Stimulated activated CD4-positive, alpha-beta T cell treated with anti-CD3 and anti-CD28 coated beads, TNF-alpha, amount 100 ng/mL, for 48 hours (primary cell): Measurements from ENCODE around the gene SERPINE1.
"Not testable (repeated sequence)": the region's sequence is repeated elsewhere in the genome, so short reads cannot be mapped to it uniquely, and the experiment has no call there.

Source experiments
- DNase-seq, 3 donors: peaks; one replicate each; pipeline ENCODE4 v3.0.0-alpha.2; 2020; ENCODE audit warnings: low read depth in 3 of 3

Gene SERPINE1

DNA sequence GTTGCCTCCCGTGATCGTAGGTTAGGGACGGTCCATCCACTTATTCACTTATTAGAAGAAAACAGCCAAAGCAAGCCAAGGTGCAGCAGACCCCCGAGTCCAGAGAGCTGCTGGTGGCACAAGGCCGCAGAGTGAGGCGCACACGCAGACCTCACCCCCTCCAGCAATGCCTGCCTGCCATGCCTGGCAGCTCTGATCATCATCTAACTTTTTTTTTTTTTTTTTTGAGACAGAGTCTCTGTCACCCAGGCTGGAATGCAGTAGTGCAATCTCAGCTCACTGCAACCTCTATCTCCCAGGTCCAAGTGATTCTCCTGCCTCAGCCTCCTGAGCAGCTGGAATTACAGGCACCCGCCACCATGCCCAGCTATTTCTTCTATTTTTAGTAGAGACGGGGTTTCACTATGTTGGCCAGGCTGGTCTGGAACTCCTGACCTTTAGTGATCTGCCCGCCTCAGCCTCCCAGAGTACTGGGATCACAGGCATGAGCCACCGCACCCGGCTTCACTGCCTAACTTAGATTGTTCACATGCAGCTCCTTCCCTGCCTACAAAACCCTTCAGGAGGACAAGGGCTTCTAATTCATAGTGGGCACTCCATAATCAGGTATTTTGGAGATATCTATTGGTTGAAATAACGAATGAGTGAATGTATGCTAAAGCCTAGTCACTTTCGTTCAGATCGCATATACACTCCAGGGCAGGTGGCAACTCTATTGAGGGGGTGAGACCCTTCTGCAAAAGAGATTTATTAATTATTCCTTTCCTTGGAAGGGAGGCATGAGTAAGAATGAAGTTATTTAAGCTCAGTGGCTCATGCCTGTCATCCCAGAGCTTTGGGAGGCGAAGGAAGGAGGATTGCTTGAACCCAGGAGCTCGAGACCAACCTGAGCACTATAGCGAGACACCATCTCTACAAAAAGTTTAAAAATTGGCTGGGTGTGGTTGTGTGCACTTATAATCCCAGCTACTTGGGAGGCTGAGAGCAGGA is 25.8 kb upstream of the SERPINE1 start:
- DNase-seq: no peak

DNA sequence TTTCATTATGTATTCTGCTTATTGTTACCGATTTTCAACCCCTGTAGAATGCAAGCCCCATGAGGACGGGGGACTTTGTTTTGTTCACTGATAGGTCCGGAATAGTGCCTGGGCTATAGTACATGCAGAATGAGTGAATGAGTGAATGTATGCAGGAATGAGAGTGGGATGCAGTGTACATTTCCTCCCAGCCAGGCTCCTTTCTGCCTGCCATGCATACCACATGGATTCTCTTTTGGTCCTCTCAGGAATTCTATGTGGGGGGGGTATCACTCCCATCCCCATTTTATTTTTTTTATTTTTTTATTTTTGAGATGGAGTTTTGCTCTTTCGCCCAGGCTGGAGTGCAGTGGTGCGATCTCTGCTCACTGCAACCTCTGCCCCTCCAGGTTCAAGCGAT is 24.9 kb upstream of the SERPINE1 start:
- no peak for DNase-seq

DNA sequence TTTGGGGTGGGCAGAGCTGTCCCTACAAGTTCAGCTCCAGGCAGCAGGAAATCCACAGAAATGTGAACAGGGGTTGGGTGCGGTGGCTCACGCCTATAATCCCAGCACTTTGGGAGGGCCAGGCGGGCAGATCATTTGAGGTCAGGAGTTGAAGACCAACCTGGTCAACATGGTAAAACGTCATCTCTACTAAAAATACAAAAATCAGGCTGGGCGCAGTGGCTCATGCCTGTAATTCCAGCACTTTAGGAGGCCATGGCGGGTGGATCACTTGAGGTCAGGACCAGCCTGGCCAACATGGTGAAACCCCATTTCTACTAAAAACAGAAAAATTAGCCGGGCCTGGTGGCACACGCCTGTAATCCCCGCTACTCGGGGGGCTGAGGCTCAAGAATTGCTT is 23.2 kb upstream of the SERPINE1 start:
- not testable (repeated sequence) for DNase-seq

DNA sequence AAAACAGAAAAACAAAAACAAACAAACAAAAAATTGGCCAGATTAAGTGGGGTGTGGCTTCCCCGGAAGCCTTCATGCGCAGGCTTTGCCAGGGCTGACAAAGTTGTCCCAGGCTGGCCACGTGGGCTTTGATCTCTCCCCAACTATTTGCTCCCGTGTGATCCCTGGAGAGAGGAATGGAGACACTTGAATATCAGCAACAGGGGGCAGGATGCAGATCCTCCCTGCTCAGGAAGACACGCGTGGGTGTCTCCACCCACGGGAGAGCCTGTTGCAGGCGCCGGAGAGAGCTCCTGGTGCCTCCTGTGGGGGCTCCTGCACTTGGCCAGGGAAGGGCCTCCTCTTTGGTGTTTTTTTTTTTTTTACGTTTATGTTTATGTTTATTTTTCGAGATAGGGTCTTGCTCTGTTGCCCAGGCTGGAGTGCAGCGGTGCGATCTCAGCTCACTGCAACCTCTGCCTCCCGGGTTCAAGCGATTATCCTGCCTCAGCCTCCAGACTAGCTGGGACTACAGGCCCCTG is 22.7 kb upstream of the SERPINE1 start:
- no peak for DNase-seq

DNA sequence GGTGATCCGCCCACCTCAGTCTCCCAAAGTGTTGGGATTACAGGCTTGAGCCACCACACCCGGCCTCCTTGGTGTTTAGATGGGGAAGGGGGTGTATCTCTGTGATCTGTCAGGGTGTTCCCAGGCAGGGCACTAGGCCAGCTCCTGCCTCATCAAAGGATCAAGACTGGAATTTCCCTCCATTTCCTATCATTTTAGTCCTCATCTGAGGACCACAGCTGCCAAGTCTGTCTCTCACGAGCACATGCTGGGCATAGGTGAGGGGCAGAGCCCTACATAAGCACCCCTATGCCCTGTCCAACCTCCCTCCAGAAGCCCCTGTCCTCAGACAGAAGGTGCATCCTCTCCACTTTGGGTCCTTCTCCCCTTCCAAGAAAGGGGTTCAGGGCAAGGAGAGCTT is 22.1 kb upstream of the SERPINE1 start:
- DNase-seq: no peak

DNA sequence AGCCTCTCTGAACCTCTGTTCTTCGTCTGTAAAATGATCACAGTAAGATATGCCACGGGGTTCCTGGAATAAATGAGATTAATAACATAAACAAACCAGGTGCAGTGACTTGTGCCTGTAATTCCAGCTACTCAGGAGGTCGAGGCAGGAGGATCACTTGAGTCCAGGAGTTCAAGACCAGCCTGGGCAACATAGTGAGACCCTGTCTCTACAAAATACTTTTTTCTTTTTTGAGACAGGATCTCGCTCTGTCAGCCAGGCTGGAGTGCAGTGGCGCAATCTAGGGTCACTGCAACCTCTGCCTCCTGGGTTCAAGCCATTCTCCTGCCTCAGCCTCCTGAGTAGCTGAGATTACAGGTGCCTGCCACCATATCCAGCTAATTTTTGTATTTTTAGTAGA is 21.7 kb upstream of the SERPINE1 start:
- not testable (repeated sequence) for DNase-seq

DNA sequence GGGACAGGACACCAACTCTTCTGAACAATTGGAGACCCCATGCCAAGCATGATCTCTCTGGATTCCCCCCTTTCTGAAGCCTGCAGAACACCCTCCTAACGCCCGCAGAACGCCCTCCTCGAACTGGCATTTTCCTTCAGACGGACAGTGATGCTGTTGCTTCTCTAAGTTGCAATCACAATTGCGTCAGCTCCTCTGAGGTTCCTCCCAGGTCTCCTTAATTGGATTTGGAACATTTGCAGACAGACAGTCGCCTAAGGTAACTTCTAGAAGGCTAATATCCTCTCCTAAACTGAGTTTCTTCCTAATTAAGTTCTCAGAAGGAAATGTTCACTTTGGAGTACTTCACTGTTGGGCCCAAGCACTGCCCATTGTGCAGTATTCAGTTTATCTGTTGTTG is 20.5 kb upstream of the SERPINE1 start:
- DNase-seq: no peak

DNA sequence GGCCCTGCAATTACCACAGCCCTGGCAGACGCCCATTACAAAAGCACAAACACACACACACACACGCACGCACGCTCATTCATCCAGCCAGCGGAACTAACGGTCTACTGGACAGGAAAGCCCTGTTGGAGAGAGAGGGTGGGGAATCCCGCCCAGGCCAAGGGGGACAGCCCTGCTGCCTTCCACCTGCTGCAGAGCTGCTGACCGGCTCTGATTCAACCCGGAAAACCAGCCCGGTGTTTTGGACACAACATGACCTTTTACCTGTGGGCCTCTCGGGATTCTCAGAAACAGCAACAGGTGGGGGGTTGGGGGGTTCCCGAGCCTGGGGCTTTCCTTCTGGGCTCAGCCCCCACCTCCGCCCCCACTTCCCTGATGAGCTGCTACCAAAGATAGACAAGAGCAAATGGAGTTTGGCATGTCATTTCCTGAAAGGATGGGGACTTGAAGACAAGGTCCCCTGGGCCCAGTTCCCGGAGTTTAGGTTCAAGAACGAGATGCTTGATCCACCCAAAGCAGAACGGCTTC is 18.5 kb upstream of the SERPINE1 start:
- no peak for DNase-seq

DNA sequence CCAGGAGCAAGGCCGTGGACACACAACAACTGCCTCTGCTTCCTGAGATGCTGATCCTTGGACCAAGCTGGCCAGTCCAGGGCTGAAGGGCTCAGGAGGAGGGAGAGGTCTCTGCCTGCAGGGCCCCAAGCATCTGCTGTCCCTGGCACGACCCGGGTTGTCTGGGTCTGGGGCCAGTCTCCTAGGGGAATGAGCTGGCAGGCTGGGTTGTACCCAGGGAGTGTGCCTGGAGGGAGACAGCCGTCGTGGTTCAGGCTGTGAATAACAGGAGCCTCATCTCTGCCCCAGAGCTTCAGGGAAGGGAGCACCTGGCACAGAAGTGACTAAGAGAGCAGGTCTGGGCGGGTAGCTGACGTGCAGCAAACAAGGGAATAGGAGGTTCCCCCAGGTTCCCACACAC is 17.9 kb upstream of the SERPINE1 start:
- no peak for DNase-seq

DNA sequence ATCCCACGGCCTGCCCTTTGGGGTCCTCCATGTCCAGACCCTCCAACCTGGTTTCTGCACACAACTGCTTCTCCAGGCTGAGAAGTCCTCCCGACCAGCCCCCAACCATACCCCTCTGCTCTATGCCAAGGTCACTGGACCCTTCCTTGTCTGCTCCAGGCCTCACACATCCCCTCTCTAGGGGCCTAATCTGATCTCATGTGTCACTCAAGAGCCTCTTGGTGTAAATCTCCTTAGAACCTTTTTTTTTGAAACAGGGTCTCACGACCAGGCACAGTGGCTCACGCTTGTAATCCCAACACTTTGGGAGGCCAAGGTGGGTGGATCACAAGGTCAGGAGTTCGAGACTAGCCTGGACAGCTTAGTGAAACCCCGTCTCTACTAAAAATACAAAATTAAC is 17.5 kb upstream of the SERPINE1 start:
- DNase-seq: no peak

DNA sequence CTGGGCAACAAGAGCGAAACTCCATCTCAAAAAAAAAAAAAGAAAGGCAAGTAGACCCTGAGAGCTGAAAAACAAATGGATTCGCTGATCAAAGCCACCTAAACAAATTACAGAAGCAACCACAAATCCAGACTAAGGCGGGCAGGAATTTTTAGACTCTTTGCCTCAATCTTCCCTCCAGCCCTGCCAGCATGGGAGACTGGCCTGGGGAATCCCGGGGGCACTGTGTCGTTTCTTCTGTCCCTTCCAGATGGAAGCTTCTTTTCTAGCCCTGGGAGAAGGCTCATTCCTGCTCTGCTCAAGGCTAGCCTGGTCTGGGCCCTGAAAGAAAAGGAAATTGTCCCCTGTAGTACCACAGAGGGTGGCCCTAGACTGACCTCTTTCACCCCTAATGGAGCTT is 15.6 kb upstream of the SERPINE1 start:
- DNase-seq: no peak

DNA sequence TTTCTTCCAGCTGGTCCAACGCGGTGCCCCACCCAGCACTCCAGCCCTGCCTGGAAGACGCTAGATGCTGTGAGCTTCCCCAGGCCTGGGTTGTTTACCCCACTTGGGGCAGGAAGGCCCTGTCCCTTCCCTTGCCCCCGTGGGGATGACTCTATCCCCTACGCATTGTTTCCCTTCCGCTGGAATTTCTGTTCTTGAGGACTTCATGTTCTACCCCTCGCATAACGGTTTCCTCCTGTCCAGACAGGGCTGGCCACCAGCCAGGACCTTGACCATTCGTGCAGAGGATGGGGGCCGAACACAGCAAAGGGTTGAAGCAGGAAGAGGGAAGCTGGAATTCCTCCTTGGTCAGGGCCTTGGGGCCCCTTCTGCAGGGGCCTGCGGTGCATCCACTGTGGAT is 14.7 kb upstream of the SERPINE1 start:
- DNase-seq: no peak

DNA sequence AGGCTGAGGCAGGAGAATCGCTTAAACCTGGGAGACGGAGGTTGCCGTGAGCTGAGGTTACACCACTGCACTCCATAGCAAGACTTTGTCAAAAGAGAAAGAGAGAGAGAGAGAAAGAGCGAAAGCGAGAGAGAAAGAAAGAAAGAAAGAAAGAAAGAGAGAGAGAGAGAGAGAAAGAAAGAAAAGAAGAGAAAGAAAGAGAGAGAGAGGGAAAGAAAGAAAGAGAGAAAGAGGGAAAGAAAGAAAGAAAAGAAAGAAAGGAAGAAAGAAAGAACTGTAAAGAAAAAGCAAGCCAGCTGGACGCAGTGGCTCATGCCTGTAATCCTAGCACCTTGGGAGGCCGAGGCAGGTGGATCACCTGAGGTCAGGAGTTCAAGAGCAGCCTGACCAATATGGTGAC is 13.8 kb upstream of the SERPINE1 start:
- not testable (repeated sequence) for DNase-seq

DNA sequence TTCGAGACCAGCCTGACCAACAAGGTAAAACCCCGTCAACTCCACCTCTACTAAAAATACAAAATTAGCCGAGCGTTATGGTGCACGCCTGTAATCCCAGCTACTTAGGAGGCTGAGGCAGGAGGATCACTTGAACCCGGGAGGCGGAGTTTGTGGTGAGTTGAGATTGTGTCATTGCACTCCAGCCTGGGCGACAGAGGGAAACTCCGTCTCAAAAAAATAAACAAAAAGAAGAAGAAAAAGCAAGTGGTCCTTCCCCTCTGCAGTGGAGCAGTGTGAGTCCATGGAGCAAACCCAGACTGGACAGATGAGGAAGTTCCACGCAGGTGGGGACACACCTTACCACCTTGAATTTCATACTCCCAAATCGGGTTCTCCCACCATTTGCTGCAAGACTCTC is 13.1 kb upstream of the SERPINE1 start:
- DNase-seq: no peak

DNA sequence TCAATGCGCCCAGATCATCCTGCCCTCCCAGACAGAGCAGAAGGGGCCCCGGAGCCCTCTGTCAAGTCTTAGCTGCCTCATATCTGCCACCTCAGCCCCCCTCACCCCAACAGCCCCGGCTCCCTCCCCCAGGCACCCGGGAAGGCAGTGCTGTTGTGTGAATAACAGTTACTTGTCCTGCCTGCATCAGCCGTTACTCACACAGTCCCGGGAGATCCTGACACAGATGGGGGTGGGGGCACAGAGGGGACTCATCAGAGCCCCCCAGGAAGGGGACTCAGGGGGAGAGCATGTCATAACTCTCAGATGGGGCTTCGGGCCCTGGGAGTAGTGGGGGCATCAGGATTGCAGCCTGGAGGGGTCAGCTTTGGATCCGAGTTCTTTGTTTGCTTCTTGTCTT is 12.4 kb upstream of the SERPINE1 start:
- DNase-seq: no peak

DNA sequence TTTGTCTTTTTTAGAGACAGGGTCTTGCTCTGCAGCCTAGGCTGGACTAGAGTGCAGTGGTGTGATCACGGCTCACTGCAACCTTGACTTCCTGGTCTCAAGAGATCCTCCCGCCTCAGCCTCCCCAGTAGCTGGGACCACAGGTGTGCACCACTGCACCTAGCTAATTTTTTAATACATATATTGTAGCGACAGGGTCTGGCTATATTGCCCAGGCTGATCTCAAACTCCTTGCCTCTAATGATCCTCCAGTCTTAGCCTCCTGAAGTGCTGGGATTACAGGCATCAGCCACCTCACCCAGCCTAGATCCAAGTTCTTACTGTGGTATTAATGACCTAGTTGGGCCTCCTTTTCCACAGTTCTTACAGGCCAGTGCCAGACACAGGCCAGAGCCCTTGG is 11.7 kb upstream of the SERPINE1 start:
- DNase-seq: no peak

DNA sequence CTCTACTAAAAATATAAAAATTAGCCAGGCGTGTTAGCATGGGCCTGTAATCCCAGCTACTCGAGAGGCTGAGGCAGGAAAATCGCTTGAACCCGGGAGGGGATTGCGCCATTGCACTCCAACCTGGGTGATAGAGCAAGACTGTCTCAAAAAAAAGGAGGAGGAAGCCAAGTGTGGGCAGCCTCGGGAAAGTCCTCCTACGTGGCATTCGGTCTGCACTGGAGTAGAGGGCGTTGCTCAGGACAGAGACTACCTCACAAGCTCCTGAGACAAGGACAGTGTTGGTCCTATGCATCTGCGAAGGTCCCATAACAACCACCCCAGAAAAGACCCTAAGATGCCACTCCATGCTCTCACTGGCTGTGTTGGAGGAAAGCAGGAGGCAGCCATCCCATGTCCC is 10.0 kb upstream of the SERPINE1 start:
- no peak for DNase-seq

DNA sequence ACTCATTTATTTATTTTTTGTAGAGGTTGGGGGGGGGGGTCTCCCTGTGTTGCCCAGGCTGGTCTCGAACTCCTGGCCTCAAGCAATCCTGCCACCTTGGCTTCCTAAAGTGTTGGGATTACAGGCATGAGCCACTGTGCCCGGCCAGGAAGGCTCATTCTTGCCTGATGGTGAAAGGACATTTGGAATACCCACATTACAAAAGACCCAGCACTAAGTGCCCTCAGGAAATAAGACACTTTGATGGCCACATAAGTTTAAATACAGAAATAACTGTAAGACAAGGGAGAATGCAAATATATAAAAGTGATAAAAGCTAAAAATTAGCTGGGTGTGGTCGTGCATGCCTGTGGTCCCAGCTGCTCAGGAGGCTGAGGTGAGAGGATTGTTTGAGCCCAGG is 8.0 kb upstream of the SERPINE1 start:
- DNase-seq: no peak

DNA sequence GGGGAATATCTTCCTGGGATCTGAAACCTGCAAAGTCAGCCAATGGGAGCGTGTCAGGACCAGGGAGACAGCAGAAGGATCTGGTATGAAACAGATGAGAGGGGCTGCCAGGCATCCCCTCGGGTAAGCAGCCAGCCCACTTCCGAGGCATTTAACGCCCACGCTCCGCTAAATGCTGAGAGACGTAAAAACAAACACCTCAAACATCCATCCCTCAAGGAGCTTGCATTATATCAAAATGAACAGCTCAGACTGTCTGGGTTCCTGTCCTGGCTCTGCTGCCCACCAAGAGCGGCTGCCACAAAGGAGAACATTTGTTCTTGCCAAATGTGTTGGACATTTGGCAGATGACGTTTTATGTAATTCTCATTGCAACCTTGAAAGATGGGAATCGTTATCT is 7.0 kb upstream of the SERPINE1 start:
- DNase-seq: no peak

DNA sequence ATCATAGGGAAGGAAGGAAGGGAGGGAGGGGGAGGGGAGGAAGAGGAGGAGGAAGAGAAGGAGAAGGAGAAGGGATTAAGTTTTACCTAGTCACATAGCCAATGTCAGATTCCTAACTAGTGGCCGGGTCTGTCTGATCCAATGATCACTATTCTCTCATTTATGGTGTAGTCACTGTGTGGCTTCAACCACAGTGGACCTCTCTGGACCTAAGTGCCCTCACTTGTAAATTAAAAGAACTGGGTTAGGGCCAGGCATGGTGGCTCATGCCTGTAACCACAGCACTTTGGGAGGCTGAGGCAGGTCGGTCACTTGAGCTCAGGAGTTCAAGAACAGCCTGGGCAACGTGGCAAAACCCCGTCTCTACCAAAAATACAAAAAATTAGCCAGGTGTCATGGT is 6.6 kb upstream of the SERPINE1 start:
- no peak for DNase-seq

DNA sequence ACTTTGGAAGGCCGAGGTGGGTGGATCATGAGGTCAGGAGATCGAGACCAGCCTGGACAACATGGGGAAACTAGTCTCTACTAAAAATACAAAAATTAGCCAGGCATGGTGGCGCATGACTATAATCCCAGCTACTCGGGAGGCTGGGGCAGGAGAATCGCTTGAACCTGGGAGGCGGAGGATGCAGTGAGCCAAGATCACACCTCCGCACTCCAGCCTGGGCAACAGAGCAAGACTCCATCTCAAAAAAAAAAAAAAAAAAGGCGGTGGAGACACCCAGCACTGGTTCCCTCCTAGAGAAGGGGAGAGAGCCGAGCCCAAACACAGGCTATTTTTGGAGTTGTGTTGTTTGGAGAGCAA is 5.3 kb upstream of the SERPINE1 start:
- DNase-seq: not testable (repeated sequence)

DNA sequence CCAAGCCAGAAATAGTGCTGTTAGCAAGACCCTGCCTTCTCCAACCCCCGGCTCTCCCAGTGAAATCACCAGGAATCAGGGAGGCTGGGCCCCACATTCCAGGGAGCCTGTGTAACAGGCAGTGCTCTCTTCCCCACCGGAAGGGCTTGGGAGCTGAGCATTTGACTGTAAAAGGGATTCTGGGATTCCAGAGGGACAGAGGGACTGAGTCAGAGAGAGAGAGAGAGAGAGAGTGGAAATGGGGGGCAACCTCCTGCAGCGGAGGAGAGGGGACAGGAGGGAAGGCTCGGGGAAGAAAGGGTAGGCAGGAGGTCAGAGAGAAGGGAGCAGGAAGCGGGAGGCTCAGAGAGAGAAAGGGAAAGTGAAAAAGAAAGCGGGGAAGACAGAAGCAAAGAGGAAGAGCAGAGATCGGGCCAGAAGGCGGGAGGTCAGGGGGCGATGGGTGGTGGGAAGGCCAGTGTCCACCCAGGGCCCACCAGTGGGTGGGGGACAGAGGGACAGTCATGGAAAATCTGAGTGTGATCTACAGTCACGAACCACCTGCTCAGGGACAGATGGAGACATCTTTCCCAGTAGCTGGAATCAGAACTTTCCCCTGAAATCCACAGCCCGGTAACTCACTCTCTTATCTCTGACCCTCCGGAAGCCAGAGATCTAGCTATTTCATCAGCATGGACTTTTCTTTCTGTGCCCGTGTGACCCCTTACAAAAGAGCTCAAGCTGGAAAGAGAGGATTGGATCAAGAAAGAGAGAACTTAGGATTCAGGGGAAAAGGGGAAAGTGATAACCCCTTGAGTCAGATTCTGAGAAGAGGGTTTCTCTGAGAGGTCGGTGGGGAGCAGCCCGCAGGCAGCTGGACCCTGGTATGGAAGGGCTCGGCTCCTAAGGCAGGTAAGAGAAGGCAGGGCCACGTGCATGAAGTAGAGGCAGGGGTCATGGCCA is 4.6 kb upstream of the SERPINE1 start:
- DNase-seq: no peak
